ENCODE measurements around the gene ATP4B. TPM values are rescaled to one million over a fixed set of nuclear protein-coding genes. Genes with fewer than 3 reads are reported as not detected.

The ATP4B gene
- total RNA-seq, 1 experiment from 2014 or later = not detected

DNA sequence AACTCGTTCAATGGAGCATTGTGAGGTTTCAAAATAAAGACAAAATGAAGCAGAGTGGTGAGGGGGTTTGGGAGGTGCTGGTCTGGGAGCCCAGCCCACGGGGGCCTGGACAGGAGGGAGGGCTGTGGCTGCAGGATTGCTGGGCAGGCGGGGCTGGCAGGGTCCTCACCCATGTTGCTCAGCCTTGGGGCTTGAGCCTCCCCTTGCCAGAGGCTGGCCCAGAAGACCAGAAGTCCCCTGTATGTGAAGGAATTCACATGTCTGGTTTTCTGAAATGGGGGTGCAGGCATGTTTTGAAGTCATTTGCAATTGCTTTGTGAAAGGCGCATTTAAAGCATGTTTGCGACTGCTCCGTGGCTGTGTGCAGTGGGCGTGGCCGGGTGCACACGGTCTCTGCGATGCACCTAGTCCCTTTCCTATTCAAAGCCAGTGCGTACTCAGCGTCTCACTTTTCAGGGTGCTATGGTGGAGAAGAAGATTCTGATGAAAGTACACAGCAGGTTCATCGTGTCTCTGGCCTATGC is 11.3 kb upstream of the ATP4B start:
- Histone ChIP-seq H3K9me3 (ENCODE audit: control insufficient read depth, low read depth, low read length) (no peaks in the 10 kb centered on the region), H3K56ac (ENCODE audit: insufficient read length, low read depth, low read length) (no peak overlapping the region), H2BK12ac (ENCODE audit: insufficient read length, low read depth, low read length) (no peak overlapping the region), H4K5ac (ENCODE audit: insufficient read length, low read depth, low read length) (no peak overlapping the region), H2BK15ac (ENCODE audit: low read depth, low read length) (no peak overlapping the region), H3K79me1 (ENCODE audit: insufficient read depth, low read depth, low read length, poor library complexity, severe bottlenecking) (no peaks in the 10 kb centered on the region), H3K23ac (ENCODE audit: insufficient read length, low read depth, low read length) (no peak overlapping the region), H2AK5ac (ENCODE audit: insufficient read length, low read length) (no peak overlapping the region), H3K23me2 (ENCODE audit: insufficient read length, low read depth, low read length, poor library complexity, severe bottlenecking) (no peaks in the 10 kb centered on the region), H3K79me2 (ENCODE audit: insufficient read depth, low read length) (no peaks in the 10 kb centered on the region), H3K4me1 (ENCODE audit: insufficient read depth, low read length) (no peaks in the 10 kb centered on the region), H4K91ac (ENCODE audit: insufficient read length, low read depth, low read length) (no peak overlapping the region), H3K27me3 (ENCODE audit: insufficient read depth, low read length) (no peaks in the 10 kb centered on the region), H4K8ac (replicated peaks; ENCODE audit: insufficient read length, low read depth, low read length) (no peak overlapping the region), H3K18ac (ENCODE audit: insufficient read length, low read depth, low read length) (no peak overlapping the region), H2BK20ac (ENCODE audit: low read depth, low read length, poor library complexity, severe bottlenecking) (no peak overlapping the region), H3K9ac (ENCODE audit: extremely low read depth, insufficient read length, low read length) (no peak overlapping the region), H4K20me1 (ENCODE audit: control insufficient read depth, insufficient read depth, insufficient read length) (no peaks in the 10 kb centered on the region), H3K4me2 (ENCODE audit: insufficient read depth, insufficient read length, low read length) (no peak overlapping the region), H2BK5ac (ENCODE audit: insufficient read length, low read length) (no peak overlapping the region), H3K27ac (ENCODE audit: insufficient read length, low read depth, low read length) (no peak overlapping the region), H3K14ac (ENCODE audit: insufficient read depth, low read length) (no peak overlapping the region), H2BK120ac (ENCODE audit: low read depth, low read length, poor library complexity, severe bottlenecking) (no peak overlapping the region), H2AFZ (ENCODE audit: low read length) (no peak overlapping the region), H3T11ph (ENCODE audit: low read length) (no peak overlapping the region), H3K4ac (ENCODE audit: low read depth, low read length) (no peak overlapping the region)
- peaks cover 2 to 8% of the 10 kb centered on the region in 2 experiments; a peak in 2 of 4 replicates for H3K4me1 Mint-ChIP-seq
- H3K27ac Mint-ChIP-seq = no peak overlapping the region; a peak in 1 of 7 replicates
- WGBS (ENCODE audit: extremely low coverage, insufficient read length, low lambda C conversion rate) = no CpG with 5 or more reads among the region's 13 CpGs
- no peak for DNase-seq
- no peaks in the 10 kb centered on the region for H3K27me3 Mint-ChIP-seq (ENCODE audit: low read depth)
- H3K36me3 Mint-ChIP-seq (ENCODE audit: insufficient read depth in 1 of 3, low read depth in 3 of 3) = no peaks in the 10 kb centered on the region; a peak in 1 of 7 replicates
- no peak overlapping the region for H3K4me3 Mint-ChIP-seq
- TF ChIP-seq, protein P1, sequence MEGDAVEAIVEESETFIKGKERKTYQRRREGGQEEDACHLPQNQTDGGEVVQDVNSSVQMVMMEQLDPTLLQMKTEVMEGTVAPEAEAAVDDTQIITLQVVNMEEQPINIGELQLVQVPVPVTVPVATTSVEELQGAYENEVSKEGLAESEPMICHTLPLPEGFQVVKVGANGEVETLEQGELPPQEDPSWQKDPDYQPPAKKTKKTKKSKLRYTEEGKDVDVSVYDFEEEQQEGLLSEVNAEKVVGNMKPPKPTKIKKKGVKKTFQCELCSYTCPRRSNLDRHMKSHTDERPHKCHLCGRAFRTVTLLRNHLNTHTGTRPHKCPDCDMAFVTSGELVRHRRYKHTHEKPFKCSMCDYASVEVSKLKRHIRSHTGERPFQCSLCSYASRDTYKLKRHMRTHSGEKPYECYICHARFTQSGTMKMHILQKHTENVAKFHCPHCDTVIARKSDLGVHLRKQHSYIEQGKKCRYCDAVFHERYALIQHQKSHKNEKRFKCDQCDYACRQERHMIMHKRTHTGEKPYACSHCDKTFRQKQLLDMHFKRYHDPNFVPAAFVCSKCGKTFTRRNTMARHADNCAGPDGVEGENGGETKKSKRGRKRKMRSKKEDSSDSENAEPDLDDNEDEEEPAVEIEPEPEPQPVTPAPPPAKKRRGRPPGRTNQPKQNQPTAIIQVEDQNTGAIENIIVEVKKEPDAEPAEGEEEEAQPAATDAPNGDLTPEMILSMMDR (conservative IDR thresholded peaks at IDR 0.05) = no peak
- no peaks in the 10 kb centered on the region for H3K9me3 Mint-ChIP-seq

Measured in H9 (cell line).